Measurements from ENCODE around the gene BLOC1S6. TPM values are rescaled to one million over a fixed set of nuclear protein-coding genes. Genes with fewer than 3 reads are reported as not detected.
A peak's percentile ranks its signal among the peaks of the same experiment; 100 is the strongest.

BLOC1S6 gene
- total RNA-seq, 1 experiment from 2014 or later, result 28.7 TPM

DNA sequence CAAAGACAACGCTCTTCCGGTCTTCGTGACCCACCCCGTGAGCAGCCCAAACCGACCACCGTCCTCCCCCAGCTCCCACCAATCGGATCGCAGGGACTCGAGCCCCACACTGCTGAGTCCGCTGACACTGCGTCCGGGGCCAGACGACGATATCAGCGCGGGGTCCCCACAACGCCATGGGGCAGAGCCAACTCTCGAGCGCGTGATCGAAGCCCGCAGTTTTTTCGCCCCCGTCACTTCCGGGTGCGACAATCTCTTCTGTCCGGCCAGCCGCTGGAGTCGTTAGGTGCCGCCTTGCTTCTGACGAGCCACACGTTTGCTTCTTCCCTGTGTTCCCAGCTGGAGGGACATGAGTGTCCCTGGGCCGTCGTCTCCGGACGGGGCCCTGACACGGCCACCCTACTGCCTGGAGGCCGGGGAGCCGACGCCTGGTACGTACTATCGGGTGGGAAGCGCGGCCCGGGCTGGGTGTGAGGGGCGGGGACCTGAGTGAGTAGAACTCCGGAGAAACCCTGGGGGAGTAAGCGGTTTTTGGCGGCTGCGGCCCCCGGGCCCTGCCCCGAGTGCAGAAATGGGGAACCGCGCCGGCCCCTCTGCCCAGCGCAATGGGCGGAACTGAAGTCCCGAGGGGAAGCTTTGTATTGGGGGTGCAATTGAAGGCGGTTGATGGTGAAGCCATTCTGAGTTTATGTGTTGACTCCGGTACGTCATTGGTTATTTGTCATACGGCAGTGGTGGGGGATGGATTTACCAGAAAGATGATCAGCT lies at the start of gene BLOC1S6 (continued):
- TF ChIP-seq, protein P1, sequence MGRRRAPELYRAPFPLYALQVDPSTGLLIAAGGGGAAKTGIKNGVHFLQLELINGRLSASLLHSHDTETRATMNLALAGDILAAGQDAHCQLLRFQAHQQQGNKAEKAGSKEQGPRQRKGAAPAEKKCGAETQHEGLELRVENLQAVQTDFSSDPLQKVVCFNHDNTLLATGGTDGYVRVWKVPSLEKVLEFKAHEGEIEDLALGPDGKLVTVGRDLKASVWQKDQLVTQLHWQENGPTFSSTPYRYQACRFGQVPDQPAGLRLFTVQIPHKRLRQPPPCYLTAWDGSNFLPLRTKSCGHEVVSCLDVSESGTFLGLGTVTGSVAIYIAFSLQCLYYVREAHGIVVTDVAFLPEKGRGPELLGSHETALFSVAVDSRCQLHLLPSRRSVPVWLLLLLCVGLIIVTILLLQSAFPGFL (CRISPR knock-in tag; IDR thresholded peaks at IDR 0.05; ENCODE audit: borderline replicate concordance), result 0 out of 2 replicates have a peak, but pooled peaks have one; percentile 40
- TF ChIP-seq, protein P2, sequence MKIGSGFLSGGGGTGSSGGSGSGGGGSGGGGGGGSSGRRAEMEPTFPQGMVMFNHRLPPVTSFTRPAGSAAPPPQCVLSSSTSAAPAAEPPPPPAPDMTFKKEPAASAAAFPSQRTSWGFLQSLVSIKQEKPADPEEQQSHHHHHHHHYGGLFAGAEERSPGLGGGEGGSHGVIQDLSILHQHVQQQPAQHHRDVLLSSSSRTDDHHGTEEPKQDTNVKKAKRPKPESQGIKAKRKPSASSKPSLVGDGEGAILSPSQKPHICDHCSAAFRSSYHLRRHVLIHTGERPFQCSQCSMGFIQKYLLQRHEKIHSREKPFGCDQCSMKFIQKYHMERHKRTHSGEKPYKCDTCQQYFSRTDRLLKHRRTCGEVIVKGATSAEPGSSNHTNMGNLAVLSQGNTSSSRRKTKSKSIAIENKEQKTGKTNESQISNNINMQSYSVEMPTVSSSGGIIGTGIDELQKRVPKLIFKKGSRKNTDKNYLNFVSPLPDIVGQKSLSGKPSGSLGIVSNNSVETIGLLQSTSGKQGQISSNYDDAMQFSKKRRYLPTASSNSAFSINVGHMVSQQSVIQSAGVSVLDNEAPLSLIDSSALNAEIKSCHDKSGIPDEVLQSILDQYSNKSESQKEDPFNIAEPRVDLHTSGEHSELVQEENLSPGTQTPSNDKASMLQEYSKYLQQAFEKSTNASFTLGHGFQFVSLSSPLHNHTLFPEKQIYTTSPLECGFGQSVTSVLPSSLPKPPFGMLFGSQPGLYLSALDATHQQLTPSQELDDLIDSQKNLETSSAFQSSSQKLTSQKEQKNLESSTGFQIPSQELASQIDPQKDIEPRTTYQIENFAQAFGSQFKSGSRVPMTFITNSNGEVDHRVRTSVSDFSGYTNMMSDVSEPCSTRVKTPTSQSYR (CRISPR knock-in tag; IDR thresholded peaks at IDR 0.05), result no peak
- TF ChIP-seq NR3C1 (CRISPR knock-in tag; conservative IDR thresholded peaks at IDR 0.05; ENCODE audit: low read depth) (no peak), CBFB (CRISPR knock-in tag; IDR thresholded peaks at IDR 0.05; ENCODE audit: low read depth) (no peak), KAT7 (CRISPR knock-in tag; IDR thresholded peaks at IDR 0.05; ENCODE audit: borderline replicate concordance) (peak; percentile 75; the same call in 1 of the 2 replicates), PRRX2 (CRISPR knock-in tag; IDR thresholded peaks at IDR 0.05) (no peak), FOXK1 (CRISPR knock-in tag; IDR thresholded peaks at IDR 0.05) (peak; percentile 82), ZBTB21 (CRISPR knock-in tag; IDR thresholded peaks at IDR 0.05; ENCODE audit: borderline replicate concordance) (no peak), ELF4 (CRISPR knock-in tag; IDR thresholded peaks at IDR 0.05; ENCODE audit: low read depth) (no peak), MXD4 (CRISPR knock-in tag; IDR thresholded peaks at IDR 0.05; ENCODE audit: borderline replicate concordance) (no peak), JAZF1 (CRISPR knock-in tag; IDR thresholded peaks at IDR 0.05) (no peak), JUN (CRISPR knock-in tag; IDR thresholded peaks at IDR 0.05) (peak; percentile 68; the same call in 1 of the 2 replicates), CREB1 (CRISPR knock-in tag; IDR thresholded peaks at IDR 0.05) (no peak), ZNF423 (CRISPR knock-in tag; IDR thresholded peaks at IDR 0.05) (no peak), CREM (CRISPR knock-in tag; IDR thresholded peaks at IDR 0.05) (peak; percentile 94), ZNF317 (CRISPR knock-in tag; IDR thresholded peaks at IDR 0.05; ENCODE audit: borderline replicate concordance, low read depth) (no peak), ZNF121 (CRISPR knock-in tag; IDR thresholded peaks at IDR 0.05) (no peak), EMX1 (CRISPR knock-in tag; IDR thresholded peaks at IDR 0.05) (no peak), ETV6 (CRISPR knock-in tag; IDR thresholded peaks at IDR 0.05) (0 out of 2 replicates have a peak, but pooled peaks have one; percentile 26), NFATC4 (CRISPR knock-in tag; IDR thresholded peaks at IDR 0.05) (no peak), MYBL2 (CRISPR knock-in tag; IDR thresholded peaks at IDR 0.05) (no peak)
- TF ChIP-seq, protein P3, sequence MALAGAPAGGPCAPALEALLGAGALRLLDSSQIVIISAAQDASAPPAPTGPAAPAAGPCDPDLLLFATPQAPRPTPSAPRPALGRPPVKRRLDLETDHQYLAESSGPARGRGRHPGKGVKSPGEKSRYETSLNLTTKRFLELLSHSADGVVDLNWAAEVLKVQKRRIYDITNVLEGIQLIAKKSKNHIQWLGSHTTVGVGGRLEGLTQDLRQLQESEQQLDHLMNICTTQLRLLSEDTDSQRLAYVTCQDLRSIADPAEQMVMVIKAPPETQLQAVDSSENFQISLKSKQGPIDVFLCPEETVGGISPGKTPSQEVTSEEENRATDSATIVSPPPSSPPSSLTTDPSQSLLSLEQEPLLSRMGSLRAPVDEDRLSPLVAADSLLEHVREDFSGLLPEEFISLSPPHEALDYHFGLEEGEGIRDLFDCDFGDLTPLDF (CRISPR knock-in tag; IDR thresholded peaks at IDR 0.05), result no peak
- TF ChIP-seq, protein P4, sequence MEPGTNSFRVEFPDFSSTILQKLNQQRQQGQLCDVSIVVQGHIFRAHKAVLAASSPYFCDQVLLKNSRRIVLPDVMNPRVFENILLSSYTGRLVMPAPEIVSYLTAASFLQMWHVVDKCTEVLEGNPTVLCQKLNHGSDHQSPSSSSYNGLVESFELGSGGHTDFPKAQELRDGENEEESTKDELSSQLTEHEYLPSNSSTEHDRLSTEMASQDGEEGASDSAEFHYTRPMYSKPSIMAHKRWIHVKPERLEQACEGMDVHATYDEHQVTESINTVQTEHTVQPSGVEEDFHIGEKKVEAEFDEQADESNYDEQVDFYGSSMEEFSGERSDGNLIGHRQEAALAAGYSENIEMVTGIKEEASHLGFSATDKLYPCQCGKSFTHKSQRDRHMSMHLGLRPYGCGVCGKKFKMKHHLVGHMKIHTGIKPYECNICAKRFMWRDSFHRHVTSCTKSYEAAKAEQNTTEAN (CRISPR knock-in tag; IDR thresholded peaks at IDR 0.05), result 0 out of 2 replicates have a peak, but pooled peaks have one; percentile 29
- TF ChIP-seq, protein P5, sequence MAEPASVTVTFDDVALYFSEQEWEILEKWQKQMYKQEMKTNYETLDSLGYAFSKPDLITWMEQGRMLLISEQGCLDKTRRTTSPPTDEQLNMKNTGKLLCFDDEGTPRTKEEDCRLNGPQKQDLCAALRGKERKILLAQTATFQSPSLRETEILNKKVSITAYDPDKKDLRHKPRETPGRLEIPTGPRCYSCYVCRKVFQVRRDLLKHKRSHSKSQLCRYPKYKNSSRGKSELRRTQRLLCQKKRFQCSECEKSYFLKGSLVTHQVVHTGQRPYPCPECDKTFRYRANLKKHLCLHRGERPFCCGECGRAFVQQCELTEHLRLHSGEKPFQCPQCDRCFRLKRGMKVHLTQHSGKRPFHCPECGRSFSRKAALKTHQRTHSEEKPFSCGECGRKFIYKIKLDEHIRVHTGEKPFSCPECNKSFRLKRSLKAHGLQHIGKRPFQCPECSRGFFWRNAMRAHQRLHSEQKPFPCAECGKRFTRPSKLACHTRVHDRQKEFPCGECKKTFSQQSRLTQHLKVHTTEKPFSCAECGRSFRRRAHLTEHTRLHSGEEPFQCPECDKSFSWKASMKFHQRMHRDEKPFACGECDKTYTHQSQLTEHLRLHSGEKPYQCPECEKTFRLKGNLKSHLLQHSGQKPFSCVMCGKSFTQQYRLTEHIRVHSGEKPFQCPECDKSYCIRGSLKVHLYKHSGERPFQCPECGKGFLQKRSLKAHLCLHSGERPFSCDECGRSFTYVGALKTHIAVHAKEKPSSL (CRISPR knock-in tag; conservative IDR thresholded peaks at IDR 0.05), result no peak
- TF ChIP-seq, protein P6, sequence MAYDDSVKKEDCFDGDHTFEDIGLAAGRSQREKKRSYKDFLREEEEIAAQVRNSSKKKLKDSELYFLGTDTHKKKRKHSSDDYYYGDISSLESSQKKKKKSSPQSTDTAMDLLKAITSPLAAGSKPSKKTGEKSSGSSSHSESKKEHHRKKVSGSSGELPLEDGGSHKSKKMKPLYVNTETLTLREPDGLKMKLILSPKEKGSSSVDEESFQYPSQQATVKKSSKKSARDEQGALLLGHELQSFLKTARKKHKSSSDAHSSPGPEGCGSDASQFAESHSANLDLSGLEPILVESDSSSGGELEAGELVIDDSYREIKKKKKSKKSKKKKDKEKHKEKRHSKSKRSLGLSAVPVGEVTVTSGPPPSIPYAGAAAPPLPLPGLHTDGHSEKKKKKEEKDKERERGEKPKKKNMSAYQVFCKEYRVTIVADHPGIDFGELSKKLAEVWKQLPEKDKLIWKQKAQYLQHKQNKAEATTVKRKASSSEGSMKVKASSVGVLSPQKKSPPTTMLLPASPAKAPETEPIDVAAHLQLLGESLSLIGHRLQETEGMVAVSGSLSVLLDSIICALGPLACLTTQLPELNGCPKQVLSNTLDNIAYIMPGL (CRISPR knock-in tag; IDR thresholded peaks at IDR 0.05), result no peak; the same call in 1 of the 2 replicates
- TF ChIP-seq, protein P7, sequence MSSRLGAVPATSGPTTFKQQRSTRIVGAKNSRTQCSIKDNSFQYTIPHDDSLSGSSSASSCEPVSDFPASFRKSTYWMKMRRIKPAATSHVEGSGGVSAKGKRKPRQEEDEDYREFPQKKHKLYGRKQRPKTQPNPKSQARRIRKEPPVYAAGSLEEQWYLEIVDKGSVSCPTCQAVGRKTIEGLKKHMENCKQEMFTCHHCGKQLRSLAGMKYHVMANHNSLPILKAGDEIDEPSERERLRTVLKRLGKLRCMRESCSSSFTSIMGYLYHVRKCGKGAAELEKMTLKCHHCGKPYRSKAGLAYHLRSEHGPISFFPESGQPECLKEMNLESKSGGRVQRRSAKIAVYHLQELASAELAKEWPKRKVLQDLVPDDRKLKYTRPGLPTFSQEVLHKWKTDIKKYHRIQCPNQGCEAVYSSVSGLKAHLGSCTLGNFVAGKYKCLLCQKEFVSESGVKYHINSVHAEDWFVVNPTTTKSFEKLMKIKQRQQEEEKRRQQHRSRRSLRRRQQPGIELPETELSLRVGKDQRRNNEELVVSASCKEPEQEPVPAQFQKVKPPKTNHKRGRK (CRISPR knock-in tag; IDR thresholded peaks at IDR 0.05; ENCODE audit: borderline replicate concordance), result no peak

Data from WTC11 (cell line).